Upper lobe of left lung (tissue), 6 donors: ENCODE data around the gene CHCHD4. TPM values are rescaled to one million over a fixed set of nuclear protein-coding genes. Genes with fewer than 3 reads are reported as not detected.
A peak's percentile ranks its signal among the peaks of the same experiment; 100 is the strongest.

Experiments
- ATAC-seq, 2 donors: fragments of 200-7000 bp; cut with Tn5 transposase; one replicate each; pipeline ENCODE4 v1.9.1; 2022; ENCODE audit warnings: mild to moderate bottlenecking in 2 of 2, moderate library complexity in 2 of 2; ENCODE audit not compliant: low FRiP score in 2 of 2
- DNase-seq, 2 donors: peaks; one replicate each; pipeline ENCODE4 v3.0.0-alpha.2; 2019 to 2020
- H3K27ac ChIP-seq, 4 donors: fragments of 200-600 bp; sonication (generic); one replicate each; pipeline ENCODE4 v1.5.1; 2016 to 2019
- H3K27me3 ChIP-seq, 4 donors: fragments of 200-600 bp; sonication (generic); one replicate each; pipeline ENCODE4 v1.5.1; 2017 to 2019
- H3K36me3 ChIP-seq, 4 donors: fragments of 200-600 bp; sonication (generic); one replicate each; pipeline ENCODE4 v1.5.1; 2016 to 2019
- H3K4me1 ChIP-seq, 4 donors: fragments of 200-600 bp; sonication (generic); one replicate each; pipeline ENCODE4 v1.5.1; 2018 to 2019
- H3K4me3 ChIP-seq, 4 donors: fragments of 200-600 bp; sonication (generic); one replicate each; pipeline ENCODE4 v1.5.1; 2017 to 2019; ENCODE audit warnings: mild to moderate bottlenecking in 2 of 4, moderate library complexity in 1 of 4
- H3K9me3 ChIP-seq, 4 donors: fragments of 200-600 bp; sonication (generic); one replicate each; pipeline ENCODE4 v1.5.1; 2018 to 2019
- CTCF ChIP-seq, 6 experiments: fragments of 450-650 bp in 4 of 6; fragments of 200-600 bp in 2 of 6; sonication (generic) in 2 of 6; IDR thresholded peaks; one replicate each; pipeline ENCODE4 v1.5.1; 2016 to 2019; ENCODE audit warnings: antibody characterized with exemption in 6 of 6
- POLR2A ChIP-seq, 4 donors: fragments of 450-650 bp; IDR thresholded peaks; one replicate each; pipeline ENCODE4 v1.5.1; 2016 to 2017; ENCODE audit warnings: antibody characterized with exemption in 4 of 4, mild to moderate bottlenecking in 2 of 4
- POLR2AphosphoS5 ChIP-seq, 2 donors: sonication (generic); formaldehyde crosslinking; IDR thresholded peaks; one replicate each; pipeline ENCODE4 v1.5.1; 2017; ENCODE audit warnings: antibody characterized with exemption in 2 of 2
- WGBS, 2 donors: methylation state at CpG; one replicate each; pipeline ENCODE4 v1.1.5; 2017 to 2018; 5-methylcytosine and 5-hydroxymethylcytosine counted together
- total RNA-seq, 6 donors: library from RNA; depleted of rRNA in 4 of 6; stranded (reverse); fragments of >200 nt in 4 of 6; gene quantifications; one replicate each; pipeline versions ENCODE4 v1.1.0 to v1.2.1, GENCODE V29; 2016 to 2021
- donor health status: DM: no; HTN: no; CAD: no; lungs with moderate emphysema.
- donor health status: DM: no; HTN: yes; CAD: no; lungs with severe emphysema.

CHCHD4 gene
- total RNA-seq, 6 donors from 2014 or later, result 2.1 to 13.2 (median 10.5) TPM

- no peaks in the 10 kb centered on the region for H3K27me3 ChIP-seq
- H3K36me3 ChIP-seq, result peaks cover 7 to 69% (median 40%) of the 10 kb centered on the region in 4 donors
- H3K27ac ChIP-seq, result peak overlapping the region in 3 of 4 donors; percentile 26 to 89 (median 86)
- H3K9me3 ChIP-seq, result no peaks in the 10 kb centered on the region
- peaks cover 26 to 44% (median 35%) of the 10 kb centered on the region in 4 donors for H3K4me1 ChIP-seq
- DNase-seq (no peak), ATAC-seq (no peak)
- H3K4me3 ChIP-seq, result no peak overlapping the region
- TF ChIP-seq POLR2A (IDR thresholded peaks at IDR 0.05), result no peak
- WGBS, 2 donors, result 85 to 91% methylated on average over 12 of the region's 12 CpGs
Measured at GRCh38 chr3:14147617-14148016, 22.9 kb upstream of the CHCHD4 start.

DNA sequence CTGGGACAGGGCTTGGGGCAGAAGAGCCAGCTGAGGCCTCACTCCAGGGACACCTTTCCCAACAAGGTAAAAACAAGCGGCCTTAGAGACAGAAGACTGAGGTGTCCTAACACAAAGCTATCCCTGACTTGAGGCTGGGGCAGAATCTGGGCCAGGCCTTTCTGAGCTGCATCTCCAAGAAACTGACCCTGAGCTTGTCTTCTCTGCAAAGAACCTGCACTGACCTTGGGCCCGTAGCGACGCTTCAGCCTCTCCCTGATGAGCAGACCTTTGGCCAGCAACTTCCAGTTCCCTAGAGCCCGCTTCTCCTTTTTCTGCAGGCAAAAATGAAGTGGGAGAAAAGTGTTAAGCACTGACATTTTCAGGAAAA, 22.4 kb upstream of the CHCHD4 start:
- 79 to 92% methylated on average over 4 to 5 of the region's 5 CpGs for WGBS, 2 donors

GRCh38 chr3:14146381-14147065, 21.9 kb upstream of the CHCHD4 start:
- Histone ChIP-seq H3K27ac (peak overlapping the region; percentile 86 to 93 (median 88)), H3K4me1 (peaks cover 32 to 54% (median 40%) of the 10 kb centered on the region in 4 donors), H3K4me3 (no peak overlapping the region), H3K9me3 (no peaks in the 10 kb centered on the region), H3K36me3 (peaks cover 0 to 69% (median 40%) of the 10 kb centered on the region in 4 donors), H3K27me3 (no peaks in the 10 kb centered on the region)
- no peak for ATAC-seq
- WGBS, 2 donors, result 92 to 93% methylated on average over 9 to 10 of the region's 10 CpGs
- peak in 1 of 6 experiments; percentile 8 for TF ChIP-seq CTCF (IDR thresholded peaks at IDR 0.05)
- no peak for TF ChIP-seq POLR2AphosphoS5 (IDR thresholded peaks at IDR 0.05)
- DNase-seq, result no peak

More for the DNA sequence above, 22.4 kb upstream of the CHCHD4 start:
- H3K4me1 ChIP-seq, result peaks cover 32 to 50% (median 38%) of the 10 kb centered on the region in 4 donors
- peak overlapping the region; percentile 86 to 93 (median 88) for H3K27ac ChIP-seq
- H3K36me3 ChIP-seq, result peaks cover 5 to 69% (median 39%) of the 10 kb centered on the region in 4 donors
- ATAC-seq, result no peak
- H3K27me3 ChIP-seq, result no peaks in the 10 kb centered on the region
- no peaks in the 10 kb centered on the region for H3K9me3 ChIP-seq
- no peak for DNase-seq
- H3K4me3 ChIP-seq, result no peak overlapping the region
- no peak for TF ChIP-seq POLR2A (IDR thresholded peaks at IDR 0.05)
- no peak for TF ChIP-seq POLR2AphosphoS5 (IDR thresholded peaks at IDR 0.05)

GRCh38 chr3:14145670-14146380, 21.2 kb upstream of the CHCHD4 start:
- WGBS, 2 donors, result 83 to 90% methylated on average over 9 to 10 of the region's 10 CpGs
- Histone ChIP-seq H3K27me3 (no peaks in the 10 kb centered on the region), H3K9me3 (no peaks in the 10 kb centered on the region), H3K4me1 (peaks cover 32 to 54% (median 42%) of the 10 kb centered on the region in 4 donors), H3K27ac (peak overlapping the region; percentile 86 to 93 (median 88)), H3K4me3 (peak overlapping the region in 1 of 4 donors; percentile 7), H3K36me3 (peaks cover 0 to 72% (median 38%) of the 10 kb centered on the region in 4 donors)
- no peak for ATAC-seq
- DNase-seq, result no peak
- TF ChIP-seq POLR2A (IDR thresholded peaks at IDR 0.05) (no peak), CTCF (IDR thresholded peaks at IDR 0.05) (peak in 1 of 6 experiments; percentile 13)

DNA sequence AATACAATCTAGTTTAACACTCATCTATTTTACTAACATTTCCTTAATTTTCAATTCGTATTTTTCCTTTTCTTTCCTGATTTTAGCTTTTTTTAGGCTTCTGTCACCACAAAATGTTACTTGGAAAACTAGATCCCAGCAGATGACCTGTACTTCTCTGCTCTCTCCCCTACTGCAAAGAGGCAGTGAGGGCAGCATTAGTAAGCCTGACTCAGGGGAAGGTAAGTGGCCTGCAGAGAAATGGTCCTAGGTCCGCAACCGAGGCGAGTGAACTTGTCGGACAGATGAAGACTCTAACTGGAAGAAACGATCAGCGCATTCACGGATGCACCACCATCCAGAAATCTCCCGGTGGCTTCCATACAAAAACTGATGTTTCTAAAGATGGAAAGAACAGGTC, 20.6 kb upstream of the CHCHD4 start:
- peaks cover 32 to 54% (median 42%) of the 10 kb centered on the region in 4 donors for H3K4me1 ChIP-seq
- H3K9me3 ChIP-seq, result no peaks in the 10 kb centered on the region
- H3K27me3 ChIP-seq, result no peaks in the 10 kb centered on the region
- 90 to 93% methylated on average over 9 of the region's 9 CpGs for WGBS, 2 donors
- DNase-seq (no peak), ATAC-seq (no peak)
- peak overlapping the region; percentile 86 to 93 (median 88) for H3K27ac ChIP-seq
- H3K36me3 ChIP-seq, result peaks cover 0 to 72% (median 36%) of the 10 kb centered on the region in 4 donors
- TF ChIP-seq CTCF (IDR thresholded peaks at IDR 0.05), result no peak
- TF ChIP-seq POLR2A (IDR thresholded peaks at IDR 0.05), result no peak
- peak overlapping the region in 2 of 4 donors; percentile 7 to 21 for H3K4me3 ChIP-seq
